Type B pancreatic cell (in vitro differentiated cells): ENCODE results near the gene HMG20B. TPM values are rescaled to one million over a fixed set of nuclear protein-coding genes. Genes with fewer than 3 reads are reported as not detected.

Experiments
- DNase-seq: peaks from one replicate; pipeline ENCODE4 v3.0.0; 2021; ENCODE audit warnings: mixed read lengths; ENCODE audit not compliant: unreplicated experiment; ENCODE audit errors: extremely low spot score
- H3K27ac Mint-ChIP-seq: 2 replicates; pipeline ENCODE4 v1.8.0; 2021; ENCODE audit warnings: mild to moderate bottlenecking, mixed read lengths
- H3K27me3 Mint-ChIP-seq: 2 replicates; pipeline ENCODE4 v1.8.0; 2021; ENCODE audit warnings: mixed read lengths
- H3K36me3 Mint-ChIP-seq: 2 replicates; pipeline ENCODE4 v1.8.0; 2021; ENCODE audit warnings: mixed read lengths
- H3K4me1 Mint-ChIP-seq: one replicate; pipeline ENCODE4 v1.8.0; 2021; ENCODE audit warnings: mixed read lengths; ENCODE audit not compliant: unreplicated experiment
- H3K4me3 Mint-ChIP-seq: 2 replicates; pipeline ENCODE4 v1.8.0; 2021; ENCODE audit warnings: mild to moderate bottlenecking, mixed read lengths
- H3K9me3 Mint-ChIP-seq: 2 replicates; pipeline ENCODE4 v1.8.0; 2021; ENCODE audit warnings: mixed read lengths
- total RNA-seq: library from RNA; stranded (reverse); gene quantifications from 2 replicates; pipeline ENCODE4 v1.2.1, GENCODE V29; 2021; ENCODE audit warnings: low replicate concordance
- TF ChIP-seq, protein P1 (sequence below): fragments of 200-600 bp; sonication (generic); conservative IDR thresholded peaks from 2 replicates; pipeline ENCODE4 v1.5.0; 2021; ENCODE audit warnings: antibody characterized with exemption, mild to moderate bottlenecking

The HMG20B gene
- total RNA-seq, 1 donor from 2014 or later: 78.3 TPM

DNA sequence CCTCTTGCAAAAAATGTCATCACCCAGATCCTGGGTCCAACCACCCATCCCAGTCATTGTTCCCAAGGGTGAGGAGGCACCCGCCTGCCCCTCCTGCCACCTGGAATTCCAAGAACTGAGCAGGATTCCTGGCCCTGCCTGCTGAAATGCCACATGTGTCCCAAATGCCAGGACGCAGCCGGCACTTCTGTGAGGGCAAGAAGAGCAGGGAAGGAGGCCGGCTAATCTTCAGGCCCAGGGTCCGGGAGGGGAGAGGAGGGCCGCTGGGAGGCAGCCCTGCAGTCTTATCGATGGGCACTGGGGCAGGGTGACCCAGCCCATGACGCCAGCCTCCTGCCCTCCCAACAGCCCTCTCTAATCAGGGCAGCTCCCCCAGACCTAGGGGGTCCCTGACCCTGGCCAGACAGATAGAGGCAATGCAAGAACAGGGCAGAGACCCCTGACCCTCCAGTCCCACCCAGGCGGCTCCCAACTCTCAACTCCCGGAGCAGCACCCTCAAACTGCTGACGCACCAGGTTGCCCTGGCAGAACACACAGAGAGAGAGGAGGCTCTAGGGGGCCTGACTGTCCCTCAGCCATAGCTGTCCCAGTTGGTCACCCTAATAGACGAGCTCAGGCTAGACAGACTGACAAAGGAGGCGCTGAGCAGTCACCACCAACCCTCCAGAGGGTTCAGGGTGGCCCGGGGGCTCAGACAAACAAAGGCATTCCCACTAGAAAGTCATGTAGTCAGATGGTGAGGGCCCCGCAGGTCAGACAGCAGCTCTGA lies 16.9 kb upstream of the HMG20B start:
- DNase-seq: no peak
- Mint-ChIP-seq H3K36me3 (no peaks in the 10 kb centered on the region), H3K9me3 (no peaks in the 10 kb centered on the region), H3K4me3 (peak overlapping the region; percentile 92), H3K27ac (peak overlapping the region; percentile 78), H3K27me3 (no peaks in the 10 kb centered on the region), H3K4me1 (peaks cover 16% of the 10 kb centered on the region)
- TF ChIP-seq, protein P1, sequence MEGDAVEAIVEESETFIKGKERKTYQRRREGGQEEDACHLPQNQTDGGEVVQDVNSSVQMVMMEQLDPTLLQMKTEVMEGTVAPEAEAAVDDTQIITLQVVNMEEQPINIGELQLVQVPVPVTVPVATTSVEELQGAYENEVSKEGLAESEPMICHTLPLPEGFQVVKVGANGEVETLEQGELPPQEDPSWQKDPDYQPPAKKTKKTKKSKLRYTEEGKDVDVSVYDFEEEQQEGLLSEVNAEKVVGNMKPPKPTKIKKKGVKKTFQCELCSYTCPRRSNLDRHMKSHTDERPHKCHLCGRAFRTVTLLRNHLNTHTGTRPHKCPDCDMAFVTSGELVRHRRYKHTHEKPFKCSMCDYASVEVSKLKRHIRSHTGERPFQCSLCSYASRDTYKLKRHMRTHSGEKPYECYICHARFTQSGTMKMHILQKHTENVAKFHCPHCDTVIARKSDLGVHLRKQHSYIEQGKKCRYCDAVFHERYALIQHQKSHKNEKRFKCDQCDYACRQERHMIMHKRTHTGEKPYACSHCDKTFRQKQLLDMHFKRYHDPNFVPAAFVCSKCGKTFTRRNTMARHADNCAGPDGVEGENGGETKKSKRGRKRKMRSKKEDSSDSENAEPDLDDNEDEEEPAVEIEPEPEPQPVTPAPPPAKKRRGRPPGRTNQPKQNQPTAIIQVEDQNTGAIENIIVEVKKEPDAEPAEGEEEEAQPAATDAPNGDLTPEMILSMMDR: no peak

DNA sequence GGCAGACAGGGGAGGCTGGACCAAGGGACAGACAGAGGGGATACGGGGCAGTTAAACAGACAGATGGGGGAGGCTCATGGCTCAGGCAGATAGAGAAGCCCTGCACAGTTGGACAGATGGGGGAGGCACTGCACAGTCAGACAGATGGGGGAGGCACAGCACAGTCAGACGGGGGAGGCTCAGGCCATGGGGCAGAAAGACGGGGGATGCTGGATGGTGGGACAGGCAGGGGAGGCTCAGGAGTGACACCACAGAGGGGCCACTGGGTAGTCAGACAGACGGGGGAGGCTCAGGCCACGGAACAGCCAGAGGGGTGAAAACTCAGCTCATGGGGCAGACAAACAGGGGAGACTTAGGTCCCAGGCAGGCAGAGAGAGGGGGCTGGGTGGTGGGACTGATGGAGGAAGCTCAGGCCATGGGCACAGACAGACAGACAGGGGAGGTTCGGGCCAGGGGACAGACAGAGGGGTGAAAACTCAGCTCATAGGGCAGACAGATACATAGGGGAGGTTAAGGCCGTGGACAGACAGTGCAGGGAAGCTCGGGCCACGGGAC lies 16.2 kb upstream of the HMG20B start:
- no peak for DNase-seq
- peak overlapping the region; percentile 78 for H3K27ac Mint-ChIP-seq
- no peaks in the 10 kb centered on the region for H3K27me3 Mint-ChIP-seq
- TF ChIP-seq, protein P1: no peak
- no peaks in the 10 kb centered on the region for H3K9me3 Mint-ChIP-seq
- H3K4me3 Mint-ChIP-seq: peak overlapping the region; percentile 92
- H3K36me3 Mint-ChIP-seq: no peaks in the 10 kb centered on the region
- peaks cover 16% of the 10 kb centered on the region for H3K4me1 Mint-ChIP-seq

- peak overlapping the region; percentile 78 for H3K27ac Mint-ChIP-seq
- DNase-seq: no peak
- TF ChIP-seq, protein P1: peak; percentile 29
These were observed 15.7 kb upstream of the HMG20B start for GRCh38 chr19:3556978-3557460.

GRCh38 chr19:3557461-3558248 lies 15.1 kb upstream of the HMG20B start, which contains the start of gene MFSD12:
Gene MFSD12, minus strand, starts transcription at chr19:3557586. Its CDS starts 183 bp downstream, at chr19:3557403.
- Mint-ChIP-seq H3K27ac (peak within 1 kb of the TSS; percentile 78), H3K9me3 (no peaks in the 10 kb centered on the region), H3K27me3 (no peaks in the 10 kb centered on the region), H3K4me1 (peaks cover 16% of the 10 kb centered on the region), H3K36me3 (no peaks in the 10 kb centered on the region), H3K4me3 (peak within 1 kb of the TSS; percentile 92)
- DNase-seq: peak; percentile 95
- TF ChIP-seq, protein P1: no peak

More at GRCh38 chr19:3556978-3557460, 15.7 kb upstream of the HMG20B start:
- Mint-ChIP-seq H3K36me3 (no peaks in the 10 kb centered on the region), H3K4me3 (peak overlapping the region; percentile 92), H3K9me3 (no peaks in the 10 kb centered on the region), H3K4me1 (peaks cover 16% of the 10 kb centered on the region), H3K27me3 (no peaks in the 10 kb centered on the region)

DNA sequence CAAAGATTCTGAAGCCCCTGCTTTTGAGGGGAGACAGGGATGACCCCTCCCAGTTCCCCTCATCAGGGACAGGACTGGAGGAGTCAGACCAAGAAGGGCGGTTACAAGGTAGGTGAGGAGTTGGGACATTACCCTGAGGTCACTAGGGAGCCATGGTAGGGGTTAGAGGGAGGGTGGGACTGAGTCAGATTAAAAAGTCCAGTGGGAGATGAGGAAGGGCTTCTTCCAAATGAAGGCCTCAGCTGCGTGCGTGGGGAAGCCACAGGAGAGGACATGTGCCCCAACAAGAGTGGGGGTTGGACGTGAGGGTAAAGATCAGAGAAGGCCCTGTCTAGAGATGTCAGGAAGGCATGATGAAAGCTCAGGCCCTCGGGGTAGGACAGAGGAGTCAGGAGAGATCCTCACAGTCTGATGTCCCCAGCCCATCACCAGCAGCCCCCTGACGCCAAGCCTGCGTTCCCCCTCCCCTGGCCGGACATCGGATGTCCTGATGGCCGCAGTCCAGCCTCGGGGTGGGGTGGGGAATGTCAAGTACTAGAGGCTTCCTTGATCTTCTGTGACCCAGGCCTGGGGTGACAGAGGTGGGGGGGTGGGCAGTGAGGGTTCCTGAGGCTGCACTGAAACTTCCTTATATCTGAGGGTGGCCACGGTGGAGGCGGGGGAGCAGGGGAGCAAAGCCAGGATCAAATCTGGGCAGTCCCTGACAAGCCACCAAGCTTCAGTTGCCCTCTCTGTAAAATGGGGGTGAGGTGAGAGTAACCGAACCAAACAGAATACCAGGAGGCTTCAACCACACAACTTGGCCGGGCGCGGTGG lies 8.8 kb upstream of the HMG20B start:
- Mint-ChIP-seq H3K9me3 (no peaks in the 10 kb centered on the region), H3K27ac (no peak overlapping the region), H3K27me3 (no peaks in the 10 kb centered on the region), H3K4me3 (no peak overlapping the region), H3K36me3 (no peaks in the 10 kb centered on the region), H3K4me1 (peaks cover 3% of the 10 kb centered on the region)
- no peak for DNase-seq
- TF ChIP-seq, protein P1: no peak
